ENCODE results near the gene SECTM1.

SECTM1 gene

GRCh38 chr17:82314012-82314726 is 19.4 kb downstream of the SECTM1 start:
- no peak for DNase-seq

DNA sequence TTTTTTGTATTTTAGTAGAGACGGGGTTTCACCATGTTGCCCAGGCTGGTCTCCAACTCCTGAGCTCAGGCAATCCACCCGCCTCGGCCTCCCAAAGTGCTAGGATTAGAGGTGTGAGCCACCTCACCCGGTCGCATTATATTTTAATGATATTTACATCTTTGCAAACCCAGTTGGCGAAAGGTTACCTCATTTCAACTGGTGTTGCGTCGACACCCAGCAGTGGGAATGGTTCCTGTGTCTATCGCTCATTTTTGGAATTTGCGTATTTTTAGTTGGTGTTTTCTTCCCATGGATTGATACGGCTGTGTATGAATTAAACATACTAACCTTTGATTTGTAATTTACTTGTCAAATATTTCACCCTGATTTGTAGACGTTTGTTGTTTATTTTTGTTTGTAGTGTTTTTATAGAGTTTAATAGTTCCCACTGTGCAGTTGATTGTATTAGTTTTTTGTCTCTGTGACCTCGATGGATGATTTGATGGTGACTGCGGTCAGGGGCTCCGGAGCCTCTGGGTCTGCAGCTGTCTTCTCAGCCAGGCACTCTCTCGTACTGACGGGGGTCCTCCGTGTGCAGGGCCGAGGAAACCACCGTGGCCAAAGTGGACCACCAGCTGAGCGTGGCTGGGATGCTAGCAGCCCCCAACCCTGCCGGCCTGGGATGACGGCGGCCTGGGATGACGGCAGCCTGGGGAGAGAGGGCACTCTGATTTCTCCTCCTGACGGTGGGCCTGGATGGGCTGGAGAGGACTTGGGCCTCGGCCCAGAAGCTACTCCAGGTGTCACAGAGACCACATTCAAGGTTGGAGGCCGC is 20.2 kb downstream of the SECTM1 start:
- no peak for DNase-seq

- no peak for DNase-seq
These were observed 21.6 kb downstream of the SECTM1 start for GRCh38 chr17:82311971-82312370.

GRCh38 chr17:82310877-82311276 is 22.7 kb downstream of the SECTM1 start:
- DNase-seq: no peak

DNA sequence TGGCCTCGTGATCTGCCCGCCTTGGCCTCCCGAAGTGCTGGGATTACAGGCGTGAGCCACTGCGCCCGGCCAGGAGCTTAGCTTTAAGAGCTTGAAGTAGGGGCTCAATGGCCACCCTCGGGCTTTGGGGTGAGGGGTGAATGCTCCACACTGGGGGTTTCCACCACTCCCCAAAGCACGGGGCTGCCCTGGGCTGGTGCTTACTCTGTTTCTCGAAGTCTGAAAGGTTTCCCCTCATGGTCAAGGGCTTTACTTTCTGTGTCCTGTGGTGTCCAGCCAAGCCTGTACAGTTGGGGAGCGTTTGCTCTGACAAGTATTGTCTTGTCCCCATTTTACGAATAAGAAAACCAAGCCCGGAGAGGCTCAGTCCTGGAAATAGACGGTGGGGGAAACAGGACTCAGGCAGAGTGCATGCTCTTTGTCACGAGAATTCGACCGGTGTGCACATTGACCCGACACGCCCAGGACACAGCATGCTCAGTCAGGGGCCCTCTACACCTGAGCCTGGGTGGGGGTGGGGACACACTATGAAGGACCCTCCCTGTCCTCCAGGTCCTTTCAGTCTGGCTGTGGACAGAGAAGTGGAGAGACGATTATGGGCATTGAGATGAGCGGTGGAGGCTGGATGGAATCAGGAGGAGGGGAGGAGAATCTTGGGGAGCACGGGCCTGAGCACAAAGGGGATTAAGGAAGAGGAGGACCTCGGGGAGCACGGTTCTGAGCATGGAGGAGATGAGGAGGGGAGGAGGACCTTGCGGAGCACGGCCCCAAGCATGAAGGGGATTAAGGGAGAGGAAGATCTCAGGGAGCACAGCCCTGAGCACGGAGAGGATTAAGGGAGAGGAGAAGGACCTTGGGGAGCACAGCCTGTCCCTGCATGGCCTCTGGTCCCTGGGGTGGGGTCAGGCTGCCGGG is 23.7 kb downstream of the SECTM1 start:
- no peak for DNase-seq

DNA sequence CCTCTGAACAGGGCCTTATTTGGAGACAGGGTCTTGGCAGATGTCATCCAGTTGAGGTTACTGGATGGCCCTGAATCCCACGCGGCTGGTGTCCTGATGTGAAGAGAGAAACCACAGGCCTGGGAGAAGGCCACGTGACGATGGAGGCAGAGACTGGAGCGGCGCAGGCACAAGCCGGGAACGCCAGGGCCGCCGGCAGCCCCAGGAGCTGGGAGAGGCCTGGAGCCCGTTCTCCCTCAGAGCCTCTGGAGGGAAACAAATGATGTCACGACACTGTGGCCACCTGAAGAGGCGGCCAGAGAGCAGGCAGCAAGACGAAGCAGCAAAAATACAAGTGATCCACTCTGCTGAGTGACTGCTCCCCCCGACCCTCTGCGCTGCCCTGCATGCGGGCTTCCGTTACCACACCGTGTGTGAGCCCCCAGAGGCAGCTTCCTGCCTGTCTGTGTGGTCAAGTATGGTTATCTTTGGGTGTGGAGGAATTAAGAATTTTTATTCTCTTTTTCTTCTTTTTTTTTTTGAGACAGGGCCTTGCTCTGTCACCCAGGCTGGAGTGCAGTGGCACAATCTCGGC is 27.8 kb downstream of the SECTM1 start:
- no peak for DNase-seq

DNA sequence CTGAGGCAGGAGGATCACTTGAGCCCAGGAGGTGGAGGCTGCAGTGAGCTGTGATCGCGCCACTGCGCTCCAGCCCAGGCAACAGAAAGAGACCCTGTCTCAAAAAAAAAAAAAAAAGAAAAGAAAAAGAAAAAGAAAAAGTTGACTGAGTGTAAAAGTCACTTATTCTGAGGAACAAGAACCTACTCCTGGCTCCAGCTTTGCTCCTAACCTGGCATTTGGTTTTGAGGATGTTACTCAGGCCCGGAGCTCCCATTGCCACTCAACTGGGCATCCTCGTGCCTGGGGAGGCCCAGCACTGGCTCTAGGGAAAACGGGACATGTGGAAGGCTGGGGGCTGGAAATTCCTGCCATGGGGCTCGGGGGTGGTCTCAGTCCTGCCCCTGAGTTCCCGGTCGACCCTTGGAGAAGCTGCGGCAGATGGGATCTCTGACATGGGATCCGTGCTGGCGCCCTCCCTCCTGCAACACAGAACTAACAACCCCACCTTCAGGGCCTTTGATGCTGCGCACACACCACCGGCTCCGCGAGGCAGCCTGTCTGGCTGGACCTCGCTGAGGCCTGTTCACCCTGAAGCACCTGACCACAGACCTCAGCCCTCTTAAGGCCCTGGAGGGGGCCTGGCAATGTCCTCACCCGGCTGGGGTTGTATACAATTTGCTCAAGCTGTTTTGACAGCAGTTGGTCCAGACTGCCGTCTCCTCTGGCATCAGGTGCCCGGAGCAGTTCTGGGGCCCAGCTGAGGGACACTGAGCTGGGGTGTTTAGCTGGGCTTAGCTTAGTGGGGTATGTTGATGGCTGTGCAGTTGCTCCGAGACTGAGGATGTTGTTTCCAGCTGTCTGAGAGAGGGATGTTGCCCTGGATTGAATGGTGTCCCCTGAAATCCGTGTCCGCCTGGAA is 28.5 kb downstream of the SECTM1 start:
- no peak for DNase-seq

DNA sequence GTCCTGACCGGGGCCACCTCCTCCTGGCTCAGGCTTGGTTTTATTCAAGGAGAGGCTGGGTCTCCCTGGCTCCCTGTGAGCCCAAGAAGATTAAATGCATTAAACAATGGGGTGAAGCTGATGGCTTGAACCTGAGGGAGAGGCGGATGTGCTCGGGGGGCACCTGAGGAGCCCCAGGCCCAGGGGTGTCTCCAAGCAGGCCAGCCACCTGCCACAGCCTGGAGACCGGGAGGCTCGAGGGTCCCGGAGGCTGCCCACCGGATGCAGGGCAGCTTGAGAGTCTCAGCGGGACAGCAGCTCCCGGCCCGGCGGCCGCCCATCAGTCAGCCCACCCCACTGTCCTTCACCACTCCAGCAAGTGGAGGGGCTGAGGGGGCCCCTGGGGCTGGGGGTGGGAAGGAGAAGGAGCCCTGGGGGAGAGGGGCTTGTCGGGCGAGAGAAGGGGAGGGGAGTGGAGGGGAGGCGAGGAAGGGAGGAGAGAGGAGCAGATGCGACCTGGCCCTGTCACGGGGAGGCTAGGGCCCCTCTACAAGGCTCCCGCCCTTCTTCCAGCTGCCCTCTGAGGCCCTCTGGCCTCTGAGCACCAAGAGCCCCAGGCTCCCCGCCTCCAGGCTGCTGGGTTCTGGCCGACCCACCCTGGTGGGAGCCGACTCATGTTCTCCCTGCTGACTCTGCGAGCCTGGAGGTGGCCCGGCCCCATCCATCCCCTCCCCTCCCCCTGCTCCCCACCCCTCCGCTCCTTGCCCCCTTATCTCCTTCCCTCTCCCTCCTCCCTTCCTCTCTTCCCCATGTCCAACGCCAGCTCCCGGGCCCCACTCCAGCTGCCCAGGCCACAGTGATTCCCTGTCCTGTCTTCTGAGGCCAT is 29.4 kb downstream of the SECTM1 start:
- DNase-seq: no peak

GRCh38 chr17:82302991-82303943 is 30.3 kb downstream of the SECTM1 start:
- DNase-seq: peak; percentile 55

GRCh38 chr17:82302568-82302963 is 31.0 kb downstream of the SECTM1 start:
- no peak for DNase-seq

GRCh38 chr17:82301916-82302567 is 31.5 kb downstream of the SECTM1 start:
- peak; percentile 58 for DNase-seq

DNA sequence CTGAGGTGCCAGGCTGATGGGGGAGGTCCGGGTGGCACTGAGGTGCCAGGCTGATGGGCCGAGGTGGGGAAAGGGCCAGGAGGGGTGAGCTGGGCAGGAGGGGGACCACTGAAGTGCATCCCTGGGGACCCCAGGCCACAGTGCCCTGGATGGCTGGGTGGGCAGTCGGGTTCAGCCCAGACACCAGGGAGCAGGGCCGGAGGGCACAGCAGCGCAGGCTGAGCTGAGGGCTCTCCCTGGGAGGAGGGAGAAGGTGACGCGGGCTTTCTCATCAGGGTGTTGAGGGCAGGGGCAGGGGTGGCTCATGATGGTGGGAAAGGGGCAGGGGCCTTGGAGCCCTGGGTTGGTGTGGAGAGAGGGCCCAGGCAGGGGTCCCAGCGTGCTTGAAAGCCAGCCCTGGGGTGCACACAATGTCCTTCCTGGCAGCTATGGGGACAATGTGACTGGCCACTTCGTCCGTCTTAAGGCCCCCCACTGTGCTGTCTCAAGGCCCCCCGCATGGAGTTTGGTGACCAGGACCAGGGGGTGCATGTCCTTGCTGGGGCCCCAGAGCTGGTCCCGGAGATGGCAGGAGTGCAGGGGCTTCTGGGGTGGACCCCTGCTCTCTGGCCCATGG is 32.2 kb downstream of the SECTM1 start:
- DNase-seq: no peak

- DNase-seq: peak; percentile 48
These were observed 32.8 kb downstream of the SECTM1 start for GRCh38 chr17:82300707-82301270.

DNA sequence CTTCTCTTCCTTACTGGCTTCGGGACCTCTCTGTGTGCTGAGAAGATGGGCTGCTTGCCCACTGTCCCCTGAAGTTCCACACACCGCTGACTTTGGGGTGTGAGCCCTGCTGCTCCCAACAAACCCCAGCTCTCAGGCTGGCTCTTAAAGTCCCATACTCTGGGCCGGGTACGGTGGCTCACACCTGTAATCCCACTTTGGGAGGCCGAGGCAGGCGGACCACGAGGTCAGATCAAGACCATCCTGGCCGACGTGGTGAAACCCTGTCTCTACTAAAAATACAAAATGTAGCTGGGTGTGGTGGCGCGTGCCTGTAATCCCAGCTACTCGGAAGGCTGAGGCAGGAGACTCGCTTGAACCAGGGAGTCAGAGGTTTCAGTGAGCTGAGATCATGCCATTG is 33.3 kb downstream of the SECTM1 start:
- no peak for DNase-seq

GRCh38 chr17:82299452-82299851 is 34.1 kb downstream of the SECTM1 start:
- peak; percentile 21 for DNase-seq

- DNase-seq: no peak
These were observed 34.8 kb downstream of the SECTM1 start for GRCh38 chr17:82298538-82299421.
